Gastrocnemius medialis (tissue), 4 donors: Measurements from ENCODE around the gene MRPL38.

ENCODE experiments used
- CTCF ChIP-seq, 5 experiments: fragments of 450-650 bp in 3 of 5; fragments of 200-600 bp in 2 of 5; sonication (generic) in 2 of 5; IDR thresholded peaks in 4 of 5; conservative IDR thresholded peaks in 1 of 5; 1 replicate in 4 of 5; 2 replicates in 1 of 5; pipeline ENCODE4 v1.5.1; 2016 to 2019; ENCODE audit warnings: antibody characterized with exemption in 5 of 5, mild to moderate bottlenecking in 3 of 5, moderate library complexity in 3 of 5
- POLR2A ChIP-seq, 2 donors: fragments of 450-650 bp; IDR thresholded peaks; one replicate each; pipeline ENCODE4 v1.6.1; 2017; ENCODE audit warnings: antibody characterized with exemption in 2 of 2, mild to moderate bottlenecking in 2 of 2, moderate library complexity in 2 of 2

- TF ChIP-seq CTCF (IDR thresholded peaks at IDR 0.05 in 4 of 5, conservative IDR thresholded peaks at IDR 0.05 in 1 of 5) (no peak), POLR2A (IDR thresholded peaks at IDR 0.05) (no peak)
These were observed 4.8 kb downstream of the MRPL38 start for GRCh38 chr17:75899767-75900468.
